ENCODE results near the gene ADD2. TPM values are rescaled to one million over a fixed set of nuclear protein-coding genes. Genes with fewer than 3 reads are reported as not detected.
A peak's percentile ranks its signal among the peaks of the same experiment; 100 is the strongest.
"Not testable (repeated sequence)": the region's sequence is repeated elsewhere in the genome, so short reads cannot be mapped to it uniquely, and the experiment has no call there.

Gene ADD2
- total RNA-seq, 1 donor from 2014 or later, result 0.33 TPM

- no peak for ATAC-seq
Observed at GRCh38 chr2:70679259-70679658, 88.7 kb downstream of the ADD2 start.

GRCh38 chr2:70678576-70679143 is 89.3 kb downstream of the ADD2 start:
- no peak for ATAC-seq
- peak; percentile 27 for DNase-seq (ENCODE audit: low spot score)

More at GRCh38 chr2:70679259-70679658, 88.7 kb downstream of the ADD2 start:
- DNase-seq (ENCODE audit: low spot score), result peak; percentile 18

GRCh38 chr2:70676301-70677035 is 91.5 kb downstream of the ADD2 start:
- no peak for DNase-seq (ENCODE audit: low spot score)
- ATAC-seq, result no peak

GRCh38 chr2:70675862-70676261 is 92.1 kb downstream of the ADD2 start:
- DNase-seq (ENCODE audit: low spot score), result peak; percentile 8
- no peak for ATAC-seq

GRCh38 chr2:70674636-70675430 is 93.2 kb downstream of the ADD2 start:
- ATAC-seq, result no peak

GRCh38 chr2:70673041-70673647 is 94.9 kb downstream of the ADD2 start:
- ATAC-seq, result no peak
- no peak for DNase-seq (ENCODE audit: low spot score)

More at GRCh38 chr2:70674636-70675430, 93.2 kb downstream of the ADD2 start:
- no peak for DNase-seq (ENCODE audit: low spot score)

- ATAC-seq, result no peak
- DNase-seq (ENCODE audit: low spot score), result no peak
Observed at GRCh38 chr2:70671092-70671675, 96.8 kb downstream of the ADD2 start.

- ATAC-seq, result no peak
- DNase-seq (ENCODE audit: low spot score), result no peak
Observed at GRCh38 chr2:70670626-70671025, 97.4 kb downstream of the ADD2 start.

- no peak for ATAC-seq
- no peak for DNase-seq (ENCODE audit: low spot score)
Observed at GRCh38 chr2:70670202-70670601, 97.8 kb downstream of the ADD2 start.

GRCh38 chr2:70668911-70669310 is 99.1 kb downstream of the ADD2 start:
- DNase-seq (ENCODE audit: low spot score) (no peak), ATAC-seq (no peak)

GRCh38 chr2:70668432-70668831 is 99.6 kb downstream of the ADD2 start:
- ATAC-seq (no peak), DNase-seq (ENCODE audit: low spot score) (no peak)

GRCh38 chr2:70664525-70664924 is 103.5 kb downstream of the ADD2 start:
- DNase-seq (ENCODE audit: low spot score) (no peak), ATAC-seq (no peak)

GRCh38 chr2:70663411-70663810 is 104.6 kb downstream of the ADD2 start:
- ATAC-seq, result no peak

GRCh38 chr2:70659551-70659950 is 108.4 kb downstream of the ADD2 start:
- DNase-seq (ENCODE audit: low spot score), result no peak

More at GRCh38 chr2:70663411-70663810, 104.6 kb downstream of the ADD2 start:
- no peak for DNase-seq (ENCODE audit: low spot score)

GRCh38 chr2:70658476-70658875 is 109.5 kb downstream of the ADD2 start:
- DNase-seq (ENCODE audit: low spot score) (no peak), ATAC-seq (no peak)

More at GRCh38 chr2:70659551-70659950, 108.4 kb downstream of the ADD2 start:
- no peak for ATAC-seq

GRCh38 chr2:70657246-70657645 is 110.8 kb downstream of the ADD2 start:
- no peak for DNase-seq (ENCODE audit: low spot score)
- no peak for ATAC-seq

GRCh38 chr2:70656421-70657010 is 111.5 kb downstream of the ADD2 start:
- ATAC-seq (no peak), DNase-seq (ENCODE audit: low spot score) (no peak)

GRCh38 chr2:70655786-70656185 is 112.2 kb downstream of the ADD2 start:
- ATAC-seq, result no peak
- no peak for DNase-seq (ENCODE audit: low spot score)

GRCh38 chr2:70655211-70655610 is 112.8 kb downstream of the ADD2 start:
- DNase-seq (ENCODE audit: low spot score), result not testable (repeated sequence)
- peak; percentile 58 for ATAC-seq

- ATAC-seq (no peak), DNase-seq (ENCODE audit: low spot score) (no peak)
Observed at GRCh38 chr2:70651727-70652126, 116.3 kb downstream of the ADD2 start.
